ENCODE results near the gene TMEM97.

Gene TMEM97

DNA sequence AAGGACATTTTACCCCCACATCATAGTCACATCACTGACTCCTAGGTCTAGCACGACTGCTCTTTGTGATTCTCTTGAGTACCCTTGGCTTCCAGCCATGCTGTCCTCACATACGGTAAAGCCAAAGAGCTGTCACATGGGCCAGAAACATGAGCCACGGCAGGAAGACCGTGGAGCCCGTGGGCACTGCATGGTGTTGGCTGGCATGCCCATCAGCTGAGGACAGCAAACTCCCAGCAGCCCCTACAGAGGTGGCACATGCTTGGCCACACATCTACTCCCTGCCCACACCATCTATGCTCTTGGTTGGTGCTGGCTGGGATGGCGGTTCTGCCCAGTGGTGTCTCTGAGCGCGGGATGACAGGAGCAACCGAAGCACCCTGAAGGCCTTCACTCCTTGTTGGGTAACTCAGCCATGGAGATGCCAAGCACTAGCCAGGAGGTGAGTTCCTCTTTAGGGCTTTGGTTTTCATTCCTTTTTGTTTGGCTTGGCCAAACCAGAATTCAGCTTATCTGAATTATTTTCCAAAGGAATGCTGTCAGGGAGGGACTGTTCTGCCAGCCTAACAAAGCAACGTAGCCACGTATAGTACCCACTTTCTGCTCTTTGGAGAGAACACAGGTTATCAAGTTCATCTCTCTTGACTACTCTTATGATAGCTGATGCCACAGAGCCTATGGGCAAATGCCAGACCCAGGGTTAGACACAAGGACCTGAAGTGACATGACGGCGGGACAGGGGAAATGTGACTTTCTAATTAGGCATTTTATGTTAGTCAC, 26.6 kb downstream of the TMEM97 start:
- peak; percentile 23 for DNase-seq (ENCODE audit: low read depth)

DNA sequence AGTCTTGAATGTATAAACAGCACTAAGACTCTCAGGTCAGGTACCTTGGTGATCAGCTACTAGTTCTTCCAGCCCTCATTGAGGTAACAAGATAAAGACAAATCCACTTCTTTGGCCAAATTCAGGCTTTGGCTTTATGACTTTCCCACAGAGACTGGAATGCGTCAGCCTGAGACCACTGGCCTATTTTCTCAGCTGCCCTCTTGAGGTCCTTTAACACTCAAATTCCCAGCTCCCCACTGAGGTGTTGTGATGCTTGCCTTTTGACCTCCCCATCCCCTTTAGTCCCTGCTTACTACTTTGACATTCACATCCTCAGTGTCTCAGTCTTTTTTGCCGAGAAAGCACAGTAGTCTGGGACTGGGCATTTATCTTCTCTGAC, 27.2 kb downstream of the TMEM97 start:
- no peak for DNase-seq (ENCODE audit: low read depth)
- H3K4me3 ChIP-seq (ENCODE audit: low read length), result no peak overlapping the region
- TF ChIP-seq, protein P1, sequence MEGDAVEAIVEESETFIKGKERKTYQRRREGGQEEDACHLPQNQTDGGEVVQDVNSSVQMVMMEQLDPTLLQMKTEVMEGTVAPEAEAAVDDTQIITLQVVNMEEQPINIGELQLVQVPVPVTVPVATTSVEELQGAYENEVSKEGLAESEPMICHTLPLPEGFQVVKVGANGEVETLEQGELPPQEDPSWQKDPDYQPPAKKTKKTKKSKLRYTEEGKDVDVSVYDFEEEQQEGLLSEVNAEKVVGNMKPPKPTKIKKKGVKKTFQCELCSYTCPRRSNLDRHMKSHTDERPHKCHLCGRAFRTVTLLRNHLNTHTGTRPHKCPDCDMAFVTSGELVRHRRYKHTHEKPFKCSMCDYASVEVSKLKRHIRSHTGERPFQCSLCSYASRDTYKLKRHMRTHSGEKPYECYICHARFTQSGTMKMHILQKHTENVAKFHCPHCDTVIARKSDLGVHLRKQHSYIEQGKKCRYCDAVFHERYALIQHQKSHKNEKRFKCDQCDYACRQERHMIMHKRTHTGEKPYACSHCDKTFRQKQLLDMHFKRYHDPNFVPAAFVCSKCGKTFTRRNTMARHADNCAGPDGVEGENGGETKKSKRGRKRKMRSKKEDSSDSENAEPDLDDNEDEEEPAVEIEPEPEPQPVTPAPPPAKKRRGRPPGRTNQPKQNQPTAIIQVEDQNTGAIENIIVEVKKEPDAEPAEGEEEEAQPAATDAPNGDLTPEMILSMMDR (conservative IDR thresholded peaks at IDR 0.05; ENCODE audit: low read length), result no peak

More for the DNA sequence above, 26.6 kb downstream of the TMEM97 start:
- H3K4me3 ChIP-seq (ENCODE audit: low read length), result no peak overlapping the region
- TF ChIP-seq, protein P1 (conservative IDR thresholded peaks at IDR 0.05; ENCODE audit: low read length), result no peak

DNA sequence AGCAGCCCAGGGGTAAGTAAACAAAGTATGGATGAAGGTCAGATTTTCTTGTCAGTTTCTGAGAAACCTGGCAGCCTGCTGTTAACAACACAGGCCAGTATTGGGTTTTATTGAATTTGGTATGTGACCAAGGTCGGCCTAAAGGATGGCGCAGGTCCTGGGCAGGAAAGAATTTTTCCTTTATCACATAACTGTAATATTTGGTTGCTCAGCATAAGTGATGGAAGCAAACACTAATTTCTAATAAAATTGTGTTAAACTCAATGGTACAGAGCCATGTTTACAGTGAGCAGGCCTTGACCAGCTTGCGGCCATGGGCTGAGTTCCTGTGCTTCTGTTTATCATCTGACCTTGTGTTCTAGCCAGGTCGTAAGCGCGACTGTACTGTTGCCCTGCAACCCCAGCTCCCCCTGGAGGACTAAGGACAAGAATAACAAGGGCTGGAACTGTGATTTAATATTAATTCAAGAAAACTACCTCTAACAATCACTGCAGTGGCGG, 27.8 kb downstream of the TMEM97 start:
- no peak for DNase-seq (ENCODE audit: low read depth)
- no peak overlapping the region for H3K4me3 ChIP-seq (ENCODE audit: low read length)
- TF ChIP-seq, protein P1 (conservative IDR thresholded peaks at IDR 0.05; ENCODE audit: low read length), result peak; percentile 43

DNA sequence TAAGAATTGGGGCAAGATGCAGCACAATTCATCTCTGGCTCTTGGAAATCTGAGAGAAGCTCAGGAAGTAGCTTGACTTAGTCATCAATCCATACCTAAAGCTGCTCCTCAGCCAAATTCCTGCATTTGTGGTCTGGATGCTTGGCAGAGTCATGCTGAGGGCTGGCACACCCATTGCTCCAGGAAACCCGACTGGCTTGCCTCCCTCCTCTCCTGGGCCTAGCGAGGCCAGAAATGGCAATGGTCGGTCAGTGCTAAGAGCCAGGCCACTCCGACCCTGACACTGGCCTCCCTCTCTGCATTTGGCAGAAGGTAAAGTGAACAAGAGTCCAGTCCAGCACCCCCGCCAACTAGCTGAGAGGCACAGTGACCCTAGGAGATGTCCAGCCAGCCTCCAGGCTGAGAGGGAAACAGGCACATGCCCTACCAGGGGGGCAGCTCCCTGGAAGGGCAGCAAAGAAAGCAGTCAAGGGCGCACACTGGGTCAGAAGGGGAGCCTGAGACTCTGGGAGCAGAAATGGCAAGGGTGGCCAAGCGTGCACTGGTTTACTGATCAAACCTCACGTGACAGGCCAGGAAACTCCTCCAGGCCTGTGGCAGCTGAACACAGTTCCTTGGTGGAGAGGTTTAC, 28.4 kb downstream of the TMEM97 start:
- H3K4me3 ChIP-seq (ENCODE audit: low read length), result no peak overlapping the region
- peak; percentile 94 for DNase-seq (ENCODE audit: low read depth)
- TF ChIP-seq, protein P1 (conservative IDR thresholded peaks at IDR 0.05; ENCODE audit: low read length), result no peak

DNA sequence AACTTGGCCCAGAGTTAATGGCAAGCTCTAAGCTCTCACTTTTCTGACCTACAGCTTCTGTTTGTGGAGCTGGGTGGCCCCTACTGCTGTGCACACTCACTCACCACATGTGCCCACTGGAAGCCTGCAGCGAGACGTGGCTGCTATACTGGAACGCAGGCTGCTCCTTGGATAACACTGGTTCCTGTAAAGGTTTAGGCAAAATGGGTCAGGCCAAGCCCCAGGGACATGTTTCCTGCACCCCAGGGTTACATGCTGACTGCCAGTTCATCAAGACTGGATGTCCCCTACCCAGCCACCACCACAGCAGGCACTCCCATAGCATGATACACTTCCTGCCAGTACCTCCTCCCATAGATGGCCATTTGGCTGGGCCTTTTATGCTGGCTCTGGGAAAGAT, 30.0 kb downstream of the TMEM97 start:
- no peak overlapping the region for H3K4me3 ChIP-seq (ENCODE audit: low read length)
- TF ChIP-seq, protein P1 (conservative IDR thresholded peaks at IDR 0.05; ENCODE audit: low read length), result no peak
- DNase-seq (ENCODE audit: low read depth), result no peak

DNA sequence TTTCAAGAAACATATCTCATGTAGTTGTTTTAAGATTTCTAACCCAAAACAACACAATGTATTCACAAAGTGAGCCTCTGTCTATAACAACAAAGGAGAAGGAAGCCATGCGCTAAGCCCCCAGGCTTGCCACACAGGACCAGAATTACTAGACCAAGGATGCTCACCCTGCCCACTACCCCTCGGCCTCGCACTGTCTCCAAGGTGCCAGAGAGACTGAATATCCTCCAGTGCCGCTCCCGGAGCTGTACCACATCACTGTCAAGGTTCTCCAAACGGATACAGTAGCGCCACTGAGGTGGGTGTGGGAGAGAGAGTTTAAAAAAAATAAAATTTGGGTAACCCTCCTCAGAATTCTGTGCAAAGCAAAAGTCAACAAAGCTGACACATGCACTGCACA, 31.3 kb downstream of the TMEM97 start:
- TF ChIP-seq, protein P1 (conservative IDR thresholded peaks at IDR 0.05; ENCODE audit: low read length), result no peak
- H3K4me3 ChIP-seq (ENCODE audit: low read length), result no peak overlapping the region
- DNase-seq (ENCODE audit: low read depth), result no peak
